ENCODE data around the gene CNTFR.

DNA sequence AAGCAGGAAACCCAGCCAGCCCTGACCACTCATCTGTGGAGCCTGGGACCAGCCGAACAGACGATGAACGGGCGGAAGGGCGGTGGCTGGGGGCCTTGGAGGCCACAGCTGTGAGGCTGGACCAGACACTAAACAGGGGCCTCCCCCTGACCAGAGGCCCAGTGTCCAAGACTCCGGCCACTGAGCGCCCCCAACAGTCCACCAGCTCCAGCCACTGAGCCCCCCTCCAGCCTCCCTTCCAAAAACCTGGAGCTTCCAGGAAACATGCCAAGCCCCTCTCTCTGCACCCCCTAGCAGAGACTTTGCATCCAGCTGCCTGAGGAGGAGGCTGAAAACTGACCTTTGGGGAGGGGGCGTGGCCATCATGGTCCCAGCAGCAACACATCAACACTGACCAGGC, 23.2 kb downstream of the CNTFR start:
- TF ChIP-seq, protein P1, sequence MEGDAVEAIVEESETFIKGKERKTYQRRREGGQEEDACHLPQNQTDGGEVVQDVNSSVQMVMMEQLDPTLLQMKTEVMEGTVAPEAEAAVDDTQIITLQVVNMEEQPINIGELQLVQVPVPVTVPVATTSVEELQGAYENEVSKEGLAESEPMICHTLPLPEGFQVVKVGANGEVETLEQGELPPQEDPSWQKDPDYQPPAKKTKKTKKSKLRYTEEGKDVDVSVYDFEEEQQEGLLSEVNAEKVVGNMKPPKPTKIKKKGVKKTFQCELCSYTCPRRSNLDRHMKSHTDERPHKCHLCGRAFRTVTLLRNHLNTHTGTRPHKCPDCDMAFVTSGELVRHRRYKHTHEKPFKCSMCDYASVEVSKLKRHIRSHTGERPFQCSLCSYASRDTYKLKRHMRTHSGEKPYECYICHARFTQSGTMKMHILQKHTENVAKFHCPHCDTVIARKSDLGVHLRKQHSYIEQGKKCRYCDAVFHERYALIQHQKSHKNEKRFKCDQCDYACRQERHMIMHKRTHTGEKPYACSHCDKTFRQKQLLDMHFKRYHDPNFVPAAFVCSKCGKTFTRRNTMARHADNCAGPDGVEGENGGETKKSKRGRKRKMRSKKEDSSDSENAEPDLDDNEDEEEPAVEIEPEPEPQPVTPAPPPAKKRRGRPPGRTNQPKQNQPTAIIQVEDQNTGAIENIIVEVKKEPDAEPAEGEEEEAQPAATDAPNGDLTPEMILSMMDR (IDR thresholded peaks at IDR 0.05) = no peak
- TF ChIP-seq POLR2A (IDR thresholded peaks at IDR 0.05) = no peak
- TF ChIP-seq EP300 (IDR thresholded peaks at IDR 0.05) = no peak
